Suppressor macrophage treated with lipopolysaccharide for 4 hours (primary cell): Measurements from ENCODE around the gene CCDC87.

Experiments used
- DNase-seq: peaks from one replicate; pipeline ENCODE4 v3.0.0-alpha.2; 2020

The CCDC87 gene

DNA sequence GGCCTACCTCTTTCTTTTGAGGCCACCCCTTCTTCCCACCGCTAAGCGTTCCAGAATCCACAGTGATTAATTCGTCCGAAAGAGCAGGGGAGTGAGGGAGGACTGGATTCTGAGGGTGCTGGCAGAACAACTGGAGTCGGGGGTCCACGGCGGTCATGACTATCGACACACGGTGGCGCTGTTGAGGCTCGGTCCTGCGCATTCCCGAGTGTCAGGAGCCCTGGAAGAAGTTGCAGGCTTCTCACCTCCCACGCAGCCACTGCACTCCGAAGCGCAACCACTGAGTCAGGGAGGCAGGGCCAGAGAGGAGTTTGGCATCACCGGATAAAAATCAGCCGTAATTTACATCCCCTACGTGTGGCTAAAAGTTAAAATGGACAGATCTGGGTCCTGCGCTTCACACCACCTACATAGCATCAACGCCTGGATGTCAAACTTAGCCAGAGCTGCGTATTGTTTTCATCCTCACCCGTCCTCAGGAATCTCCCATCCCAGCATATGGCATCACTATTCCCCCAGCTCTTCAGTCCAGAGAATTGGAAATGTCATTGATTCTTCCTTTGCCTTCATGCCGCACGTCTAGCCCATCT is 13.8 kb downstream of the CCDC87 start:
- peak; percentile 90 for DNase-seq

DNA sequence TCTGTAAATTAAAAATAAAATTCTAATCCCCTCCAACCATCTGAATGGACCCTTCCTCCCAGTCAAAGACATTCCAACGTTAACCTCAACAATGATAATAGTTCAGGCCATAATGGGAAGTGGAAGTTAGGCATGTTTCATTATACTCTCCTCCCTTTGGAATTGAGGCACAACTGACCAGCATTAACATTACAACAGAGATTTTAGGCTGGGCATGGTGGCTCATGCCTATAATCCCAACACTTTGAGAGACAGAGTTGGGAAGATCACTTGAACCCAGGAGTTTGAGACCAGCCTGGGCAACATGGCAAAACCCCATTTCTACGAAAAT is 22.0 kb downstream of the CCDC87 start:
- no peak for DNase-seq

DNA sequence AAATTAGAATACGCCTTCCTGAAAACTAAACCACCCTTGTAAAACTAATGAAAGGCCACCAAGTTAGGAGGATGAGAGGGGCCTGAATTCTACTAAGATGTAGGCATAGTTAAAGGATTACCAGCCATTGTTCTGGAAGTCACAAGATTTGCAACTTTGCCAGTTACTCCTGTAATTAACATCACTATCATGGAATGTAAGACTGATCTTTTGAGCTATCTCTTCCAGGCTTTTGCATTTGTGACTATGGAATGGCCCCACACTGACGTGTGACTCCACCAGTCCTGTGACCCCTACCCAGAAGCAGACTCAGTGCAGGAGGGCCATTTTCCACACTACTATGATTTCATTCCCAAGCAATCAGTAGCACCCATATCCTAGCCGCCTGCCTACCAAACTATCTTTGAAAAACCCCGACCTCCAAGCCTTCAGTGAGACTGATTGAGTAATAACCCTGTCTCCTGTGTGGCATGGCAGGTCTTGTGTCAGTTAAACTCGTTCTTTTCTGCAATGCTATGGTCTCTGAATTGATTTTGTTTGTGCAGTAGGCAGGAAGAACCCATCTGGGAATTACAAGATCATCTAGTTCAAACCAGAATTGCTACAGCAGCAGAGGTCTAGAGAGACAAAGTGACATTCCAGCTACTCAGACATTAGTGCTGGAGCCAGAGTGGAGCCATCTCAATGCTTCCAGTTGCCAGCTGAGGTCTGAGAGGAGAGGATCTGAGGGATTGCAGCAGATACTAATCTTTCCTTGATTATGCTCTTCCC is 22.6 kb downstream of the CCDC87 start:
- DNase-seq: no peak

DNA sequence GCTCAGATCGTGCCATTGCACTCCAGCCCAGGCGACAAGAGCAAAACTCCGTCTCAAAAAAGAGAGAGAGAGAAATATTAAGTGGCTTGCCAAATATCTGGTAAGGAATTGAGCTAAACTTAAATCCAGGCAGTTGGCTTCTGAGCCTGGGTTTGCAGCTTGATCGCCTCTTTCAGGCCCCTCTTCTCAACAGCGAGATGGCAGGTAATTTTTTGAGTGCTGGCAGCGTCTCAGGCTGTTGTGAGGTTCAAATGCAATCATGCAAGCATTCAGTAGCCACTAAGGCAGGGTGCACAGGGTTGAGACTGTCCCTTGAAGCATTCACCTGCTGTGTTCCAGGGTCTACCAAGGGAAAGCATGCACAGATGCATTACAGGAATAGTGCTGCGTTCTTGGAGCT is 23.8 kb downstream of the CCDC87 start:
- DNase-seq: no peak

DNA sequence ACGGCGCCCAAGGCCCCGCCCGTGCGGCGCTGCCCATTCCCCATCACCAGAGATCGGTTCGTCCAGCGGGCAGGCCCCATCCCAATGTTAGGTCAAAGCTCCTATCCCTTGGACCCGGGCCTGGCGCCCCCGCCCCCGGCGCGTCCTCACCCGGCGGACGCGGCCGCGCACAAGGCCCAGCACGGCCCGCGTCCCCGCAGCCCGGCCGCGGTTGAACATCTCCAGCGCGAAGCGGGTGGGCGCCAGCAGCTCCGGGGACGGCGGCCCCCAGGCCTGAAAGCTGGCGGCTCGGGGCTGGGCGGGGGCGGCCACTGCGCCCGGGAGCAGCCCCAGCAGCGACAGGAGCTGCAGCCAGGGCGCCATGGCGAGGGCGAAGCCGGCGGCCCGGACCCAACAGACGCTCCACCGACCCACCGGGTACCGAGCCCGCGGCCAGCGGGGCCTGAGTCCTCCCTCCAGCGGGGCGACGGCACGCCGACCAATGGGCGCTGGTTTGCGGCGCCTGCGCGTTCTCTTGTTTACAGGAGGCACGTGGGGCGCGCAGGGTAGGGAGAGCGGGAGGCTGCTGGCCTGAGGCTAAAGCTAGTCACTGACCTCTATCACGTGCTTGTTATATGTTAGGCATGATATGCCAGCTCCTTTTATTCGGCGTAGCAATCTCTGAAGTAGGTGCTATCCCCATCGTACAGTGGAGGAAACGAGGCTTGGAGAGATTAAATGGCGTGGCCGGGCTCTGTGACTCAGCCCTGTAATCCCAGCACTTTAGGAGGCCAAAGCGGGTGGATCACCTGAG is 24.5 kb downstream of the CCDC87 start, which contains the start of gene CTSF:
Gene CTSF (minus strand): TSS at position 483 of the 793 bp plus-strand sequence. CDS start 120 bp downstream, at position 363.
- peak; percentile 88 for DNase-seq

DNA sequence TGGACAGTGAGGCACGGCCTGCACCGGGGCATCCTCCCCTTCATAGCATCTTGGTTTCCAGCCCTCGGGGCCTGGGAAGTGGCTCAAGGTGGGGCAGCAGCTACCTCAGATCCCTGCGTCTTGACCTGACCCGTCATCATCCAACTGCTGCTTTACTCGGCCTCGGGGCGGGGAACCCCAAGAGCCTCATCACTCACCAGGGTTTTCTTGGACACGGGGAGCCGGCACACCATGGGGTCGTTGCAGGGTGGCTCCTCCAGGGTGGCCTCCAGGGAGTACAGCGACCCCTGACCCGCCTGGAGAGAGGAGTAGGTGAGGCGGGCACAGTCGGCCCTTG is 25.1 kb downstream of the CCDC87 start:
- DNase-seq: no peak

DNA sequence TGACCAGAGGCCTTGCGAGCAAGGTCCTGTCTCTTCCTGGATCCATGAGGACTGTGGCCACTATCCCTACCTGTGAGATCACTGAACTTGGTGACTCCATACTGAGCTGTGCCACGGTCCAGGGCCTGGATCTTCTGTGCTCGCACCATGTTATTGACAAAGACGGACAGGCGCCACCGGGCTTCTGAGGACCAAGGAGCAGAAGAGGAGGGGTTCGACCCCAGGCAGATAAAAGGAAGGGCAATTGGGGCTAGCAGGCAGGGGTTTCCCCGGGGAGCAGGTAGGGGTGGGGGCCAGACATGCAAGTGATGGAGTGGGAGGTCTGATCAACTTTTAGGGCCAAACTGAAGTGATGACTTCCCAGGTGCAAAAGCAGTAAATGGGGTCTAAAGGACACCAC is 26.6 kb downstream of the CCDC87 start:
- no peak for DNase-seq

DNA sequence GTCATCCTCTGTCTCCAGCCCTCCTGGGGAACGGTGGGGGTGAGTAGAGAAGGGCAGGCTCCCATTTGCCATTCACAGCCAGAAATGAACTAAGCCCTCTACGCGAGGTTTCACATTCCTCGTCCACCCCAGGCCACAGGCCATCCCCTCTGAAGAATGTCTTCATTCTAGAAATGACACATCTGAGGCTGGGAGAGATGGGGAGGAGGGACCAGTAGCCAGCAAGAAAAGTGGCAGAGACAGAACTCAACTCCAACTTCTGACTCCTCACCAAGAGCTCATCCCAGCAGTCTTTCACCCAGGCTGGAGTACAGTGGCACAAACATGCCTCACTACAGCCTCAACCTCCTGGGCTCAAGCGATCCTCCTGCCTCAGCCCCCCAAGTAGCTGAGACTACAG is 27.9 kb downstream of the CCDC87 start:
- no peak for DNase-seq

DNA sequence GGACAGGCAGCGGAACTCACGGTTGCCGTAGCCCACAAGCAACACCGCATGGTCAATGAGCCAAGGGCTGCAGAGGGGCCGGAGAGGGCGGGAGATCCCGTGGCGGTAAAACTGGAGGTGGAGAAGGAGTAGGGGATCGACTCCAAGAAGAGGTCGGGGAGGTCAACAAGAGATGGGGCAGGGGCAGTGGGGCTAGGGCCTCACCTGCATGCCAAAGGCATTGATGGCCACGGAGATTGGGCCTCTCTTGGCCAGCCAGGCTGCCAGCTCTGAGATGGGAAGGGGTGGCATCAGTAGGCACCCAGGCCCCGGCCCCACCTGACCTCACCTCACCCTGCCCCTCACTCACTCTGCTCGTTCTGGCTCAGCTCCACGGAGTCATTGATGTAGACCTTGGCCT is 28.3 kb downstream of the CCDC87 start:
- no peak for DNase-seq

DNA sequence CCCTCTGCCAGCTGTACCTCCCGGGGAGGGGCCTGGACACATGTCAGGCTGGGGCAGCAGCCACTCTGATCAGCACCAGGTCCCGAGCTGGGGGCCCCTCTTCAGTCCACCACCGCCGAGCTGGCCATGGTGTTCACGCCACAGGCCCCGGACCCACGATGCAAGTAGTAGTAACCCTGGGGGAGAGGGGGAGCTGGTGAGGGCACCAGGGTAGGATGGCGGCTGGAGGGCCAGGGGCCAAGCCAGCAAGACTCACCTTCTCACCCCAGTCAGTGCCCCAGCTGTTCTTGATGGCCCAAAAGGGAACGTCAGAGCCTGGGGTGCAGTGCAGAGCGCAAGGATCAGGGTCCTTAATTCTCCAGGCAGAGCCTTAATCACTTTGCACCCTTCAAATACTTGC is 29.0 kb downstream of the CCDC87 start:
- DNase-seq: no peak

DNA sequence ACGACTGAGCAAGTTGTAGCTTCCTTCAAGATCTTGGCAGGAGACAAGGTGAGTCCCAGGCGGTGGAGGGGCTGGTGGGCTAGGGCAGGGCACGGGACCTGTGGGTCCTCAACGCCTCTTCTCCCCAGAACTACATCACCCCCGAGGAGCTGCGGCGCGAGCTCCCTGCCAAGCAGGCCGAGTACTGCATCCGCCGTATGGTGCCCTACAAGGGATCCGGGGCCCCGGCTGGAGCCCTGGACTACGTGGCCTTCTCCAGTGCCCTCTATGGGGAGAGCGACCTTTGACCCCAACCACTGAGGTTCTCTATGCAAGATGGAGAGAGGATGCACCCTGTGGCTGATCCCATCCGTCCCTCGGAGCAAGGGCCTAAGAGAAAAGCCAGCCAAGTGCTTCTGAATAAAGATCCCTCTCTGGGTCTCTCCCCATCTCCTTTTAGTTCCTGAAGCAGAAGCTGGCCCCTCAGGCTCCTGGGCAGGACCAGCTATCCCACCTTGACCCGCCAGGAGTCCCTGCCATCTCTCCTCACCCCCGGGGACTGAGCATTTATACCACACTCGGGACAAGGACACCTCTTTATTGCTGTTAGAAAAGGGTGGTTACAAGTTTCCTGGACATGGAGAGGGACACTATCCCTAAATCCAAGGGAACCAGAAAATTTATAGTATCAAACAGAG is 29.8 kb downstream of the CCDC87 start:
- no peak for DNase-seq

DNA sequence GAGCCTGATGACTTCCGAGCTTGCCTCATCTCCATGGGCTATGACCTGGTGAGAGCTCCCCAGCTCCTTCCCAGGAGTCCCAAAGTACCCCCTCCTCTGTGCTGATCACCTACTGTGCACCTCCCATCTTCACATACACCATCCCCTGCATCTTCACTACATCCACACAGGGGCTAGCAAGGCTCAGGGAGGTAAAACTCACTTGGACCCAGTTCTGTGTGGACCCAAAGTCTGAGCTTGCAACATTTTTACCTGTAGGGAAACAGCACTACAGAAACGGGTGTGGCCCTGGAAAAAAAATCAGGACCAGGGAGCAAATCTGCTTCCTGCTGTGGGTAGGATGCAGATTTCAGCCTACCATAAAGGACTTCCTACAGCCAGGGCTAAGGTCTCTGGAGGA is 30.6 kb downstream of the CCDC87 start:
- no peak for DNase-seq

DNA sequence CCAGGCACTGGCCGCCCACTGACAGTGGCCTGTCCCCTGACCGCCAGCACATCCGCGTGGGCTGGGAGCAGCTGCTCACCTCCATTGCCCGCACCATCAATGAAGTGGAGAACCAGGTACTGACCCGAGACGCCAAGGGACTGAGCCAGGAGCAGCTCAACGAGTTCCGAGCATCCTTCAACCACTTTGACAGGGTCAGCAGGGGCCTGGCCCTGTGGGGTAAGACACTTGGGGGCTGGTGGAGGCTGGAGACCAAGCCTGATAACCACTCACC is 31.0 kb downstream of the CCDC87 start:
- DNase-seq: no peak

DNA sequence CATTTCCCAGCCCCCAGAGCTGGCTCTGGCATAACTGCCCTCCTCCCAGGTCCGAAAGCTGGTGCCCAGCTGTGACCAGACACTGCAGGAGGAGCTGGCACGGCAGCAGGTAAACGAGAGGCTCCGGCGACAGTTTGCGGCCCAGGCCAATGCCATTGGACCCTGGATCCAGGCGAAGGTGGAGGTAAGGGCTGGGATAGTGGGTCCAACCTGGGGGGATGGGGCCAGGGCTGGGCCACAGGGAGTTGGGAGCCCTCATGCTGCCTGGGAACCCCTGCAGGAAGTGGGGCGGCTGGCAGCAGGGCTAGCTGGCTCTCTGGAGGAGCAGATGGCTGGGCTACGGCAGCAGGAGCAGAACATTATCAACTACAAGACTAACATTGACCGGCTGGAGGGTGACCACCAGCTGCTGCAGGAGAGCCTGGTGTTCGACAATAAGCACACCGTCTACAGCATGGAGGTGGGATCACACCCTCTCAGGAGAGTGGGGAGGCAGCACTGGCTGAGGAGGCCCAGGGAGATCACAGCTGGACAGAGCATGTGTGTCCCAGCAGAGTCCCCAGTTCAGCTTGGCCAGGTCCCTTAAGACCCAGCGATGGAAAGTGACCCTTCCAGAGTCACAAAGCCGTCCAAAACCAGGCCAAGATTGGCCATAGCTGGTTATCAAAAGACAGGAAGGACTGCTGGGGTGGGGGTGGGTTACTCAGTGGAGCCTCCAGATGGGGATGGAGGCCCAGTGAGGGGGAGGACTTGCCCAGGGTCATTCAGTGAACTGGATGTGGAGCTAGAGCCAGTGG is 31.5 kb downstream of the CCDC87 start:
- DNase-seq: no peak

DNA sequence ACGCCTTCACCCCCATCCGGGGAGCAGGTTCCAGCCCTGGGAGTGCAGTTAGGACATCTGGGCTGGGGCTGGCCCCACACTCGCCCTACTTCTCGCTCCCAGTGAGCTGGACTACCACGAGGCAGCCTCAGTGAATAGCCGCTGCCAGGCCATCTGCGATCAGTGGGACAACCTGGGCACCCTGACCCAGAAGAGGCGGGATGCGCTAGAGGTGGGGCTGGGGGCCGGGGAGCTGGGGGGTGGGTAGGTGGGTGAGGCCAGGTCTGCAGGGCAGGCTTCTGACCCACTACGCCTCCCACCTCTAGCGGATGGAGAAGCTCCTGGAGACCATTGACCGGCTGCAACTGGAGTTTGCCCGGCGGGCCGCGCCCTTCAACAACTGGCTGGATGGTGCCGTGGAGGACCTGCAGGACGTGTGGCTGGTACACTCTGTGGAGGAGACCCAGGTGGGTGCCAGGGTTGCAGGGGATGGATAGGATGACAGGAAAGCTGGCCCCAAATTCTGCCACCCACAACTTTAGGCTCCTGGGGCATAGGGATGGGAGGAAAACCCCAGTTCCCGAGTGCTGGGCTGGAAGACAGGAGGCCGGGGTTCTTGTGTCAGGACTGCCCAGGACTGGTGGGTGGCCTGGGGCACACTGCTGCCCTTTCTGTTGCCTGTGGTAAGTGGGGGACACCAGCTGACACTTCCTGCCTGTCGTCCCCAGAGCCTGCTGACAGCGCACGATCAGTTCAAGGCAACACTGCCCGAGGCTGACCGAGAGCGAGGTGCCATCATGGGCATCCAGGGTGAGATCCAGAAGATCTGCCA is 32.8 kb downstream of the CCDC87 start:
- no peak for DNase-seq

DNA sequence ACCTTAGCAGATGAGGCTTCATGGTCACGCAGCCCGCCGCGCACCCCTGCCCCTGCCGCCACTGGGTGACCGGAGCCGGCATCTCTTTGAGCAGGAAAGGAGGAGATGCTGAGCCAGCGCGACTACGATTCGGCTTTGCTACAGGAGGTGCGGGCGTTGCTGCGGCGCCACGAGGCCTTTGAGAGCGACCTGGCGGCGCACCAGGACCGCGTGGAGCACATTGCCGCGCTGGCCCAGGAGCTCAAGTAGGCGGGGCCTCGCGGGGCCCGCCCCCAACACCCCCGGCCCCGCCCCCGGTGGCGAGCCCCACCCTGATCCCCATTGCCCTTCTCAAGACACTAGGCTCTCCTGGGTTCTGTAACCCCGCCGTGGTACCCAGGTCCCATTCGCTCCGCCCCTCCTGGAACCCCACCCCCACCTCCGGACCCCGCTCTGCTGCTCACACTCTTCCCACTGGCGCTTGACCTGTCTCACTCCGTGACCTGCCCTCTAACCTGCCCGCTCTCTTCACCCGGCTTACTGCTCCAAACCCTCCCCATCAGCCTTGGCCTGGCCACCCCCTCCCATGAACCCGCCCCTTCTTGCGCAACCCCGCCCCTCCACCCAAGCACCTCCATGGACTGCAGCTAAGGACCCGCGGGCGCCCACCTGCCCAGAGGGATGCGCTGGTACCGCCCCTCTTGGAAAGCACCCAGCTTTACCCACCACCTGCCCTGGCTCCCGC is 33.6 kb downstream of the CCDC87 start:
- no peak for DNase-seq

DNA sequence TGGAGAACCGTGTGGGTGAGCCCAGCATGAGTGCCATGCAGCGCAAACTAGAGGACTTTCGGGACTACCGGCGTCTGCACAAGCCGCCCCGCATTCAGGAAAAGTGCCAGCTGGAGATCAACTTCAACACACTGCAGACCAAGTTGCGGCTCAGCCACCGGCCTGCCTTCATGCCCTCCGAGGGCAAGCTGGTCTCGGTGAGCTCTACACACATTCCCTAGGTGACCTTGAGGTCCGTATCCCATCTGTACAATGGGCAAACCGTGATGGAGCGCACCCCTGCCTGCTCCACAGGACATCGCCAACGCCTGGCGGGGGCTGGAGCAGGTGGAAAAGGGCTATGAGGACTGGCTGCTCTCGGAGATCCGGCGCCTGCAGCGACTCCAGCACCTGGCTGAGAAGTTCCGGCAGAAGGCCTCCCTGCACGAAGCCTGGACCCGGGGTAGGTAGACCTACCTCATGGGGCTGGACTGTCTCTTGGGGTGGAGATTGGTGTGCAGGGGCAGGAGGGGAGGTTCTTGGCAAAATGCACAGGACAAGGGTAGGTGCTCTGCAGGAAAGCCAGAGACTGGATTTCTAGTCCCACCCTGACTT is 35.0 kb downstream of the CCDC87 start:
- no peak for DNase-seq

DNA sequence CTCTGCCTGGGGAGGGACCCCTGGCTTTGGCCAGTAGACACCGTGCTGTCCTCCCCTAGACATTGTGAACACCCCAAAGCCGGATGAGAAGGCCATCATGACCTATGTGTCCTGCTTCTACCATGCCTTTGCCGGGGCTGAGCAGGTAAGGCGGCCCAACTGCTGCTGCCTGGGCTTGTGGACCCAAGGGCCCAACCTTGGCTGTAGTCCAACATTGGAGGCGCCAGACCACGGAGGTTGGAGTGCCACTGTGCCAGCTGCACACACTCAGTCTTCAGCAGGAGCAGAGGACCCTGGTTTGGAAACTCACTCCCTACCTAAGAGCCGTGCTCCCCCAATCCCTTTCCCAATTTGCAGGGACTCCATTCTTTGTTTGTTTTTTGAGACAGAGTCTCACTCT is 36.8 kb downstream of the CCDC87 start:
- DNase-seq: no peak

DNA sequence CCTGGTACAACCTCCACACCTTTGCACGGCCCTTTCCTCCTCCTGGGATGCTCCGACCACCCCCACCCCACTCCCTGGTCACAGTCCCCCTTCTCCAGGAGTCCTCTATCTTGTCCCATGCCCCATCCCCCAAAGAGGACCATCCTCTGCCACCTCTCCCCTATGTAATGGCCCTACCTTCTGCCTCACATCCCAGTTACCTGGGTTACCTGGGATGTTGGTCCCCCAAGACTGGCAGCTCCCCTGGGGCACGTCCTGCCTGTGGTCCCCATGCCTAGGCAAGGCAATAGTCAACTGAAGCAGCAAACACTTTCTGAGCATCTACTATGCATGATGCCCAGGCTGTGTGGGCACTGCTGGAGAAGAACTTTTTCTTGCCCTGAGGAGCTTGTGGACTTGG is 37.4 kb downstream of the CCDC87 start:
- DNase-seq: no peak

DNA sequence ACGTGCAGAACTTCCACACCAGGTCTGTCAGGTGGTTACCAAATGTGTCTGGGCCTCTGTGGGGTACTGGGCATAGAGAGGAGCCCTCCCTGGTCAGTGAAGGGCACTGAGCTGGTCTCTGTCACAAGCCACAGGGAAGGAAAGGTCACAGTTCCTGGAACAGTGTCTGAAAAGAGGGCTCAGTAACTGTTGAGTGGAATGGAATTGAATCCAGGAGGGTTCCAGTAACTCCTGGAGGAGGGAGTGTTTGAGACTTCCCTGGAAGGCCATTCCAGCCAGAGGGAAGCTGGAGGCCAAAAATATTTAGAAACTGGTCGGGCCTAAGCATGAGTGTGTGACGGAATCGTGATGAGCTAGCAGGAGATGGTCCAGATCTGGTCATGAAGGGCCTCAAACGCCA is 38.3 kb downstream of the CCDC87 start:
- DNase-seq: no peak

DNA sequence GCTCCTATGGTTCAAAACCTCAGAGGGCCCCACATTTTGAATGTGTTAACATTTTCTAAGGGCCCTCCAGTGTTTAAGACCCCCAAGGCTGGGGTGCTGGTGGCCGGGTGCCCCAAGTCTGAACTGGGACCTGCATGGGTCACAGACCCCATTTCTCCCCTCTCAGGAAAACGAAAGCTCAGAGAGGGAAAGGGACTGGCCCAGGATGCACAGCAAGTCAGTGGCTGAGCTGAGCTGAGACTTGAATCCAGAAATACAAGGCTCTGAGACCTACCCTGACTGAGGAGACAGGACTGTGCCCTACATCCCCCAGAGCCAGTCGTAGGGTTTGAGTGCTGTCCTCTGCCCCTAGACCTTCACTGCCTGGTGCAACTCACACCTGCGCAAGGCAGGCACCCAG is 42.0 kb downstream of the CCDC87 start:
- DNase-seq: no peak
